ENCODE data around the gene NOXA1. TPM values are rescaled to one million over a fixed set of nuclear protein-coding genes. Genes with fewer than 3 reads are reported as not detected.
A peak's percentile ranks its signal among the peaks of the same experiment; 100 is the strongest.

Gene NOXA1
- total RNA-seq, 1 donor from 2014 or later, result 0.89 TPM

- peak overlapping the region; percentile 59 for H3K4me3 Mint-ChIP-seq
- no peak for DNase-seq (ENCODE audit: low read depth, low spot score)
- no peaks in the 10 kb centered on the region for H3K4me1 Mint-ChIP-seq
- TF ChIP-seq CTCF (conservative IDR thresholded peaks at IDR 0.05), result no peak
- H3K27ac Mint-ChIP-seq (ENCODE audit: unreplicated experiment), result peak overlapping the region; percentile 35
- no peaks in the 10 kb centered on the region for H3K9me3 Mint-ChIP-seq
- H3K36me3 Mint-ChIP-seq (ENCODE audit: low read depth), result no peaks in the 10 kb centered on the region
- peaks cover 3% of the 10 kb centered on the region for H3K27me3 Mint-ChIP-seq (ENCODE audit: low read depth)
Measured at GRCh38 chr9:137459601-137460362, 36.6 kb downstream of the NOXA1 start.

- no peak overlapping the region for H3K4me3 Mint-ChIP-seq
- DNase-seq (ENCODE audit: low read depth, low spot score), result no peak
- no peak for TF ChIP-seq CTCF (conservative IDR thresholded peaks at IDR 0.05)
- peaks cover 3% of the 10 kb centered on the region for H3K27me3 Mint-ChIP-seq (ENCODE audit: low read depth)
- H3K9me3 Mint-ChIP-seq, result no peaks in the 10 kb centered on the region
- no peaks in the 10 kb centered on the region for H3K4me1 Mint-ChIP-seq
- no peak overlapping the region for H3K27ac Mint-ChIP-seq (ENCODE audit: unreplicated experiment)
- no peaks in the 10 kb centered on the region for H3K36me3 Mint-ChIP-seq (ENCODE audit: low read depth)
Measured at GRCh38 chr9:137460363-137461315, 37.4 kb downstream of the NOXA1 start.

- H3K36me3 Mint-ChIP-seq (ENCODE audit: low read depth), result no peaks in the 10 kb centered on the region
- no peaks in the 10 kb centered on the region for H3K9me3 Mint-ChIP-seq
- H3K27me3 Mint-ChIP-seq (ENCODE audit: low read depth), result peaks cover 3% of the 10 kb centered on the region
Measured at GRCh38 chr9:137461316-137461662, 38.1 kb downstream of the NOXA1 start.

GRCh38 chr9:137461663-137462395 is 38.6 kb downstream of the NOXA1 start:
- H3K9me3 Mint-ChIP-seq, result no peaks in the 10 kb centered on the region

More at GRCh38 chr9:137461316-137461662, 38.1 kb downstream of the NOXA1 start:
- no peak for TF ChIP-seq CTCF (conservative IDR thresholded peaks at IDR 0.05)
- H3K4me3 Mint-ChIP-seq, result no peak overlapping the region
- DNase-seq (ENCODE audit: low read depth, low spot score), result no peak
- no peaks in the 10 kb centered on the region for H3K4me1 Mint-ChIP-seq
- no peak overlapping the region for H3K27ac Mint-ChIP-seq (ENCODE audit: unreplicated experiment)

More at GRCh38 chr9:137461663-137462395, 38.6 kb downstream of the NOXA1 start:
- peak; percentile 71 for DNase-seq (ENCODE audit: low read depth, low spot score)
- H3K27me3 Mint-ChIP-seq (ENCODE audit: low read depth), result peaks cover 3% of the 10 kb centered on the region
- no peak overlapping the region for H3K27ac Mint-ChIP-seq (ENCODE audit: unreplicated experiment)
- peak; percentile 28 for TF ChIP-seq CTCF (conservative IDR thresholded peaks at IDR 0.05)
- no peaks in the 10 kb centered on the region for H3K4me1 Mint-ChIP-seq
- H3K4me3 Mint-ChIP-seq, result no peak overlapping the region
- no peaks in the 10 kb centered on the region for H3K36me3 Mint-ChIP-seq (ENCODE audit: low read depth)

Data from neural crest cell (in vitro differentiated cells).